Panc1 (cell line): ENCODE data around the gene CCDC124. TPM values are rescaled to one million over a fixed set of nuclear protein-coding genes. Genes with fewer than 3 reads are reported as not detected.

ENCODE experiments used
- ATAC-seq: fragments of 200-7000 bp; cut with Tn5 transposase; 2 replicates; pipeline ENCODE4 v1.9.1; 2020; ENCODE audit warnings: mild to moderate bottlenecking, moderate library complexity
- BruUV-seq: library from RNA; stranded (reverse); fragments of 400-500 nt; replicated peaks from 2 replicates; lab custom pipeline; 2021; lab: Mats Ljungman, UMichigan
- CTCF ChIA-PET: fragments of 300-600 bp; sonication (Branson Sonifier 250); formaldehyde crosslinking; loops from one replicate; lab custom pipeline; 2022; ENCODE audit warnings: antibody characterized with exemption; lab: Charles Lee
- POLR2A ChIA-PET: fragments of 300-600 bp; sonication (Branson Sonifier 250); formaldehyde crosslinking; loops from one replicate; lab custom pipeline; 2022; ENCODE audit warnings: antibody characterized with exemption; lab: Charles Lee
- DNase-seq: peaks from one replicate; pipeline ENCODE4 v3.0.0-alpha.2; 2010; ENCODE audit warnings: low read depth, low spot score
- H3K27ac ChIP-seq: 2 replicates; pipeline ENCODE4 v1.5.1; 2011; ENCODE audit warnings: mild to moderate bottlenecking, low read length, inconsistent platforms
- H3K27me3 ChIP-seq: fragments of 200-500 bp; sonication (Bioruptor generic); 2 replicates; pipeline ENCODE4 v1.6.0; 2014; ENCODE audit warnings: low read length, inconsistent platforms; ENCODE audit not compliant: control insufficient read depth, insufficient read depth
- H3K36me3 ChIP-seq: fragments of 200-500 bp; sonication (Bioruptor generic); 2 replicates; pipeline ENCODE4 v1.5.1; 2014; ENCODE audit warnings: inconsistent platforms, mild to moderate bottlenecking, low read length, moderate library complexity; ENCODE audit not compliant: control insufficient read depth, insufficient read depth
- H3K4me1 ChIP-seq: 2 replicates; pipeline ENCODE4 v1.5.1; 2011; ENCODE audit warnings: inconsistent platforms, mild to moderate bottlenecking, low read length, moderate library complexity; ENCODE audit not compliant: control insufficient read depth, insufficient read depth
- H3K4me3 ChIP-seq, 2 experiments: 2 replicates each; pipeline ENCODE4 v1.5.1; 2011 to 2012; ENCODE audit warnings: low read depth in 2 of 2, low read length in 2 of 2, mild to moderate bottlenecking in 2 of 2, inconsistent platforms in 1 of 2, moderate library complexity in 1 of 2
- H3K9me3 ChIP-seq: fragments of 200-500 bp; sonication (Bioruptor generic); 2 replicates; pipeline ENCODE4 v1.5.1; 2014; ENCODE audit warnings: low read depth, mild to moderate bottlenecking, inconsistent platforms, low read length, moderate library complexity; ENCODE audit not compliant: control insufficient read depth, insufficient read depth
- CTCF ChIP-seq: fragments of 450-650 bp; IDR thresholded peaks from 2 replicates; pipeline ENCODE4 v1.5.1; 2017; ENCODE audit warnings: mild to moderate bottlenecking
- POLR2AphosphoS5 ChIP-seq: IDR thresholded peaks from 2 replicates; pipeline ENCODE4 v1.6.1; 2012; ENCODE audit warnings: mild to moderate bottlenecking, low read depth, low read length, moderate library complexity
- SIN3A ChIP-seq: IDR thresholded peaks from 2 replicates; pipeline ENCODE4 v1.6.1; 2012; ENCODE audit warnings: low read depth, mild to moderate bottlenecking, low read length, moderate library complexity, borderline replicate concordance; ENCODE audit not compliant: insufficient read depth
- TCF7L2 ChIP-seq: IDR thresholded peaks from 2 replicates; pipeline ENCODE4 v1.6.1; 2011; ENCODE audit warnings: mild to moderate bottlenecking, low read depth, low read length, inconsistent platforms
- in situ Hi-C: cut with HindIII; loops from 2 replicates; pipeline ENCODE4 v1.10.0; 2016; ENCODE audit warnings: low sequenced_read_pairs, low pct_unique_long_range_greater_than_20kb
- intact Hi-C: fragments of 100-400 bp; cut with micrococcal nuclease; formaldehyde crosslinking; loops from one replicate; pipeline ENCODE4 v1.10.0; 2022; ENCODE audit not compliant: unreplicated experiment
- total RNA-seq: library from RNA; stranded (reverse); gene quantifications from one replicate; pipeline ENCODE4 v1.2.1, GENCODE V29; 2021; ENCODE audit not compliant: unreplicated experiment
- TF ChIP-seq, protein P1 (sequence below), 2 experiments: IDR thresholded peaks; 2 replicates each; pipeline ENCODE4 v1.6.1; 2011 to 2012; ENCODE audit warnings: low read depth in 2 of 2, control low read depth in 1 of 2, low read length in 1 of 2, mild to moderate bottlenecking in 1 of 2, moderate library complexity in 1 of 2; ENCODE audit not compliant: insufficient read depth in 1 of 2

Gene CCDC124
- total RNA-seq, 1 experiment from 2014 or later = 110 TPM

- DNase-seq (no peak), ATAC-seq (no peak)
- Histone ChIP-seq H3K9me3 (no peaks in the 10 kb centered on the region), H3K27ac (no peak overlapping the region), H3K36me3 (no peaks in the 10 kb centered on the region), H3K4me1 (no peaks in the 10 kb centered on the region), H3K4me3 (peak overlapping the region; percentile 33 to 39), H3K27me3 (no peaks in the 10 kb centered on the region; the same call in 1 of the 2 replicates)
- no peak for TF ChIP-seq CTCF
- TF ChIP-seq SIN3A = no peak
- TF ChIP-seq, protein P1, sequence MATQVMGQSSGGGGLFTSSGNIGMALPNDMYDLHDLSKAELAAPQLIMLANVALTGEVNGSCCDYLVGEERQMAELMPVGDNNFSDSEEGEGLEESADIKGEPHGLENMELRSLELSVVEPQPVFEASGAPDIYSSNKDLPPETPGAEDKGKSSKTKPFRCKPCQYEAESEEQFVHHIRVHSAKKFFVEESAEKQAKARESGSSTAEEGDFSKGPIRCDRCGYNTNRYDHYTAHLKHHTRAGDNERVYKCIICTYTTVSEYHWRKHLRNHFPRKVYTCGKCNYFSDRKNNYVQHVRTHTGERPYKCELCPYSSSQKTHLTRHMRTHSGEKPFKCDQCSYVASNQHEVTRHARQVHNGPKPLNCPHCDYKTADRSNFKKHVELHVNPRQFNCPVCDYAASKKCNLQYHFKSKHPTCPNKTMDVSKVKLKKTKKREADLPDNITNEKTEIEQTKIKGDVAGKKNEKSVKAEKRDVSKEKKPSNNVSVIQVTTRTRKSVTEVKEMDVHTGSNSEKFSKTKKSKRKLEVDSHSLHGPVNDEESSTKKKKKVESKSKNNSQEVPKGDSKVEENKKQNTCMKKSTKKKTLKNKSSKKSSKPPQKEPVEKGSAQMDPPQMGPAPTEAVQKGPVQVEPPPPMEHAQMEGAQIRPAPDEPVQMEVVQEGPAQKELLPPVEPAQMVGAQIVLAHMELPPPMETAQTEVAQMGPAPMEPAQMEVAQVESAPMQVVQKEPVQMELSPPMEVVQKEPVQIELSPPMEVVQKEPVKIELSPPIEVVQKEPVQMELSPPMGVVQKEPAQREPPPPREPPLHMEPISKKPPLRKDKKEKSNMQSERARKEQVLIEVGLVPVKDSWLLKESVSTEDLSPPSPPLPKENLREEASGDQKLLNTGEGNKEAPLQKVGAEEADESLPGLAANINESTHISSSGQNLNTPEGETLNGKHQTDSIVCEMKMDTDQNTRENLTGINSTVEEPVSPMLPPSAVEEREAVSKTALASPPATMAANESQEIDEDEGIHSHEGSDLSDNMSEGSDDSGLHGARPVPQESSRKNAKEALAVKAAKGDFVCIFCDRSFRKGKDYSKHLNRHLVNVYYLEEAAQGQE (IDR thresholded peaks at IDR 0.05; ENCODE audit: insufficient read depth in 1 of 2, low read depth in 2 of 2, low read length in 1 of 2) = no peak
- no peak for TF ChIP-seq POLR2AphosphoS5
- TF ChIP-seq TCF7L2 = no peak
- in situ Hi-C loops (no loop called here), intact Hi-C loops (no loop called here)
- no TSS peak for BruUV-seq
- POLR2A ChIA-PET = no interaction called here
- CTCF ChIA-PET = no interaction called here
Measured at GRCh38 chr19:17967257-17968051, 34.6 kb downstream of the CCDC124 start.

- BruUV-seq = no TSS peak
- no peaks in the 10 kb centered on the region for H3K9me3 ChIP-seq
- ChIA-PET POLR2A (no interaction called here), CTCF (no interaction called here)
- in situ Hi-C loops = no loop called here
- TF ChIP-seq POLR2AphosphoS5 (no peak), TCF7L2 (no peak), SIN3A (no peak), CTCF (no peak)
- TF ChIP-seq, protein P1 (IDR thresholded peaks at IDR 0.05; ENCODE audit: insufficient read depth in 1 of 2, low read depth in 2 of 2, low read length in 1 of 2) = no peak
- intact Hi-C loops = no loop called here
- H3K27me3 ChIP-seq = no peaks in the 10 kb centered on the region; the same call in 1 of the 2 replicates
- DNase-seq (no peak), ATAC-seq (no peak)
- H3K4me3 ChIP-seq = no peak overlapping the region
- no peak overlapping the region for H3K27ac ChIP-seq
- no peaks in the 10 kb centered on the region for H3K36me3 ChIP-seq
- no peaks in the 10 kb centered on the region for H3K4me1 ChIP-seq
Measured at GRCh38 chr19:17968362-17968761, 35.5 kb downstream of the CCDC124 start.
